T-helper 2 cell (primary cell): ENCODE results near the gene VMO1.

ENCODE experiments used
- DNase-seq, 5 experiments: peaks; one replicate each; pipeline versions ENCODE4 v3.0.0 to v3.0.0-alpha.2; 2012 to 2022

VMO1 gene

DNA sequence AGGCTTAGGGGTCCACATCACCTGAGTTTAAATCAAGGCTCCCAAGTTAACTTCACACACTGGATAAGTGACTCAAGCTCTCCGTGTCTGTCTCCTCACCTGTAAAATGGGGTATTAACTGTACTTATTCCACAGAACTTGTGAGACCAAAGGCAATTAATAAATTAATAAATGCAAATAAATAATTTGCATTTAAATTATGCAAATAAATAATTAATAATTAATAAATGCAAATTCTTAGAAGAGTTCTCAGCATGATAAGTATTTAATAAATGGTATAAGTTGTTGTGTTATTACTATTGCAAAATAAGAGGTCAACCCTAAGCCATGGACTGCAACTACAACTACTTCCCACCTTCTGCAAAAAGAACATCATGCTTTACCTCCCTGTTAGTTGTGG, 32.8 kb downstream of the VMO1 start:
- no peak for DNase-seq

DNA sequence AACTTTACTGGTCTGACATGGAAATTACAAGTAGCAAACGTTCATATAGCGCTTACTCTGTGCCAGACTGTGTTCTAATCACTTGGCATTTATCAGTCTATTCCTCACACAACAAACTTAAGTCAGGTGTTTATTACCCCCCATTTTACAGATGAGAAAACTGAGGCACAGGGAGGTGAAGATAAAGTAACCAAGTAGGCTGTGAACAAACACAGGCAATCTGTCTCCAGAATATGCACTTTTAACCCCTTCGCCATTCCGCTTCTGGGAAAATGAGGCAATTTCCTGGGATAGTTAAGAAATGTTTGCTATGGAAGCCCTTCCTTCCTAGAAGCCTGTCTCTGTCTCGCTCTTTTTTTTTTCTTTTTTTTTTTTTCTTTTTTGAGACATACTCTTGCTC, 34.2 kb downstream of the VMO1 start:
- DNase-seq, result no peak

DNA sequence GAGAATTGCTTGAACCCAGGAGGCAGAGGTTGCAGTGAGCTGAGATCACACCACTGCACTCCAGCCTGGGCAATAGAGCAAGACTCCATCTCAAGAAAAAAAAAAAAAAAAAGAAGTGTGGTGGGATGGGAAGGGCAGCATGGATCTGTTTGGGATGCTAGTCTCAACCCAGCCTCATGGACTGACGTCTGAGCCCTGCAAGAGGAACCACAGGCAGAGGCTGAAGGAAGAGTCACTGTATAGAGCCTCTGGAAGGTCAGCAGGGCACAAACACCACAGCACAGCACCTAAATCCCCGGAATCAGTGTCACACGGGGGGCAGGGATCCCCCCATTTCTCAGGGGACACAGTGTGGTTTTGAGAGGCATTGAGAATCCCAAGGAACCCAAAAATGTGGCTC, 35.6 kb downstream of the VMO1 start:
- DNase-seq, result no peak

DNA sequence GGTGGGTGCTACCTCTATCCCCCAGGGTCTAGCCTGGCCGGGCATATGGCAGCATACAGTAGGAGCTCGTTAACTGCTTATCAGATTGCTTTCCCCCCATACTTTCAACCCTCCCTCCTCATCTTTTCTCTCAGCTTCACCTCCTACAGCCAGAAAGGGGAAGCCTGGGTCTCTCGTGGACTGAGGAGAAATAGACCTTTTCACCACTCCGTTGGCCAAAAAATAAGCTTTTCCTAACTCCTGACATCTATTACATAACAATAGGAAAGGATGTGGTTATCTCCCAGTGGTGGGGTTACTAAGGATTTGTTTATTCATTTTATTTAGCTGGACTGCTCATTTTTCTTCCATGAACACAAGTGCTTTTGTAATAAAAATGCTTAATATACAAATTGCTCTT, 37.5 kb downstream of the VMO1 start:
- no peak for DNase-seq

DNA sequence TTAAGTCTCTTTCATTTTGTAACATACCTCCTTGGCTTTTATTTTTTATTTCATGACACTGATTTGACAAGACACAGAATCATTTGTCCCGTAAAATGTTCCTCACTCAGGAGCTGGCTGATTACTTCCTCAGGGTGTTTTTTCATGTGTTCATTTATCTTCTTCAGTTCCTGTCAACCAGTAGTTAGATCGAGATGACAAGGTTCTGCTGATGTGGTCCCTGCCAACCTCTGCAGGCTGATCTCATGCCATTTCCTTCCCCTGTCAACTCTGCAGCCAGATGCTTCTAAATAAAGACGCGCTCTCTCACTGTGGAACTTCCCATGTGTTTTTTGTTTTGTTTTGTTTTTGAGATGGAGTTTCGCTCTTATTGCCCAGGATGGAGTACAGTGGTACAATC, 38.3 kb downstream of the VMO1 start:
- DNase-seq, result peak in 2 of 5 experiments; percentile 6 to 84

DNA sequence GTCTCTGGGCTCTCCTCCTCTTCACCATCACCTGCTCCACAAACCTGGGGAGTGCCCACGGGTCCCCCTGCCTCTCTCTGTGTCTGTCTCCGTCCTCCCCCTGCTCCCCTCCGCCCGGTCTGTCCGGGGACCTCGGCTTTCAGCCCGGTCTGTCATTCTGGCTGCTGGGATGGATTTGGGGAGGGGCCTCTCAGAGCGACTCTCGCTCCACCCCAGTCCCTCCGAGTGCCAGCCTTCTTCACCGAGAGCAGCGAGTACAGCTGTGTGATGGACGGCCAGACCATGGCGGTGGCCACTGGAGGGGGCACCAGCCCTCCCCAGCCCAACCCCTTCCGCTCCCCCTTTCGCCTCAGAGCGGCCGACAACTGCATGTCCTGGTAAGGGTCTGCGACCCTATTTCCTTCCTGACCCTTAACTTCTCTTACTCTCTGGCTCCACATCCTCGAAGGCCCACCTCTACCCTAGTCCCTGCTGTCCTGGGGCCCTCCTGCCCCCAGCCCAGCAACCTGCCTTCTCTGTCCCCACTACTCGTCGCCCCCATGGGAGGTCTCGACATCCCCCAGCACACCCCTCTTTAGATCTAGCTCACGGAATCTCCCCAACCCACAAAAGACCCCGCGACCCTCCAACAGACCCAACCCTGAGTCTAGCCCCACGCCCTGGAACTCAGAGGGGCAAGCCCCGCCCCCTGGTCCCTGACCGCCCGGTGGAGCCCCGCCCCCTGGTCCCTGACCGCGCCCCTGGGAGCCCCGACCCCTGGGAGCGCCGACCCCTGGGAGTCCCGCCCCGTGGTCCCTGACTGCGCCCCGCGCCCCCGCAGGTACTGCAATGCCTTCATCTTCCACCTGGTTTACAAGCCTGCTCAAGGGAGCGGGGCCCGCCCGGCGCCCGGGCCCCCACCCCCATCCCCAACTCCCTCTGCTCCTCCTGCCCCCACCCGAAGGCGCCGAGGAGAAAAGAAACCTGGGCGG, 40.9 kb downstream of the VMO1 start:
- no peak for DNase-seq

DNA sequence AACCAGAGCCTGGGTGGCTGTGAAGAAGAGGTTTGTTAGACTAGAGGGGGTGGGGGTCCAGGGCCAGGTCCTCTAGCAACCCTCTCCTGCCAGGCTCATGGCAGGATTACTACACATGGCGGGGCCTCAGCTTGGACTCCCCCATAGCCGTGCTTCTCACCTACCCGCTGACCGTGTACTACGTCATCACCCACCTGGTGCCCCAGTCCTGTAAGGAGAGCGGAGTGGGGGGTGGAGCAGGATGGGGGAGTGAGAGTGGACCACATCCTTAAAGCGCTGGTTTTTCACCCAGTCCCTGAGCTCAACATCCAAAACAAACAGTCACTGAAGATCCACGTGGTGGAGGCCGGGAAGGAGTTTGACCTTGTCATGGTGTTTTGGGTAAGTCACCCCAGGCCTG, 42.3 kb downstream of the VMO1 start:
- no peak for DNase-seq

DNA sequence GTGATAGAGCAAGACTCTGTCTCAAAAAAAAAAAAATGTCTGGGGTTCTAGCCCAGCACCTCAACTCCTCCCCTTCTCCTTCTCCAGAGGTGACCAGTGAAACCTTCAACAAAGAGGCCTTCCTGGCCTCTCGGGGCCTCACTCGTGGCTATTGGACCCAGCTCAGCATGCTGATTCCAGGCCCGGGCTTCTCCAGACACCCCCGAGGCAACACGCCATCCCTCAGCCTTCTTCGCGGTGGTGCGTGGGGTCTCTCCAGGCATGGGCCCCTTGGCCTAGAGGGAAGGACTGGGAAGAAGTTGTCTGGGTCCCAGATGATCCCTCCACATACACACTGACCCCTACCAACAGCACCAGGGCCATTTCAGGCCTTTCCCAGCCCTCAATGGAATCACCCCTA, 42.9 kb downstream of the VMO1 start:
- no peak for DNase-seq

DNA sequence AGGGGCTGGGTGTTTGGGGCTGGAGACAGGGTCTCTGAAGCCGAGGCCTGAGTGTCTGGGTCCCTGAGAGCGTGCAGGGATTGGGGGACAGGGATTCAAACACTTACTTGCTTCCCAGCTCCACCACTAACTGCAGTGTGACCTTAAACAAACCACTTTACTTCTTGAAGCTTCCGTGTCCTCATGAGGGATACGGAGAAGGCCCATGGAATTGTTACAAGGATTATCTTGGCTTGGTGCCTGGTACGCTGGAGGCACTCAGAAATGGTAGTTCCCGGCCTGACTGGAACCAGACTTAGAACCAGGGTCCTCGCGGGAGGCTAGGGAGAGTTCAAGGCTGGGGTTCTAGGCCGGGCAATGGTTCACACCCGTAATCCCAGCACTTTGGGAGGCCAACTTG, 43.5 kb downstream of the VMO1 start:
- no peak for DNase-seq

DNA sequence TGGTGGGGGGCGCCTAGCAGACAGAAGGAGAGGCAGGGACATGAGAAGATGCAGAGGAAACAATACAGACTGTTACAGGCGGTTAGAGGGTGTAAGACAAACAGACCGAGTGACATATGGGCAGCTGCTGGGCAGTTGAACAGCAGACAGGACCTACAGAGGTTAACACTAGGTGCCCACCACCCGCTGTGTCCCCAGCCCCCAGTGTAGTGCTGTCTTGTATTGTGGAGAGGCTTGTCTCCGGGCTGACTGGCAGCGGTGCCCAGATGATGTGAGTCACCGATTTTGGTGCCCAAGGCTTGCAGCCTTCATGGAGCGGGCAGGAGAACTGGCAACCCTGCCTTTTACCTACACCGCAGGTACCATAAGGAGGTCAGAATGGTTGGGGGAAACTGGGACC, 44.0 kb downstream of the VMO1 start:
- DNase-seq, result no peak

DNA sequence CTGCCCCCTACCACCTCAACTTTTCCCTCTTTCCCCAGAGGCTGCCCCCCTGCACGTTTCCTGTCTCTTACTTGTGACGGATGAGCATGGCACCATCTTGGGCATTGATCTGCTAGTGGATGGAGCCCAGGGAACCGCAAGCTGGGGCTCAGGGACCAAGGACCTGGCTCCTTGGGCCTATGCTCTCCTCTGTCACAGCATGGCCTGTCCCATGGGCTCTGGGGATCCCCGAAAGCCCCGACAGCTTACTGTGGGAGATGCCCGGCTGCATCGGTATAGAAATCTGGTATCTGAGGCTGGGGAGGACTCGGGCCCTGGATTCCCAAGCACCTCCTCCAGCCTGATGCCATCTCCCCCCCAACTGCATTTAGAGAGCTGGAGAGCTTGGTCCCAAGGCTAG, 44.6 kb downstream of the VMO1 start:
- no peak for DNase-seq

DNA sequence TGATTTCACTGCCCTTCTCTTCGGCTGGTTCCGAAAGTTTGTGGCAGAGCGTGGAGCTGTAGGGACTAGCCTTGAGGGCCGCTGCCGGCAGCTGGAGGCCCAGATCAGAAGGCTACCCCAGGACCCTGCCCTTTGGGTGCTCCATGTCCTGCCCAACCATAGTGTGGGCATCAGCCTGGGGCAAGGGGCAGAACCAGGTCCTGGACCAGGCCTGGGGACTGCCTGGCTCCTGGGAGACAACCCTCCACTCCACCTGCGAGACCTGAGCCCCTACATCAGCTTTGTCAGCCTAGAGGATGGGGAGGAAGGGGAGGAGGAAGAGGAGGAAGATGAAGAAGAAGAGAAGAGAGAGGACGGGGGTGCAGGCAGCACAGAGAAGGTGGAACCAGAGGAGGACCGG, 45.6 kb downstream of the VMO1 start:
- DNase-seq, result no peak

DNA sequence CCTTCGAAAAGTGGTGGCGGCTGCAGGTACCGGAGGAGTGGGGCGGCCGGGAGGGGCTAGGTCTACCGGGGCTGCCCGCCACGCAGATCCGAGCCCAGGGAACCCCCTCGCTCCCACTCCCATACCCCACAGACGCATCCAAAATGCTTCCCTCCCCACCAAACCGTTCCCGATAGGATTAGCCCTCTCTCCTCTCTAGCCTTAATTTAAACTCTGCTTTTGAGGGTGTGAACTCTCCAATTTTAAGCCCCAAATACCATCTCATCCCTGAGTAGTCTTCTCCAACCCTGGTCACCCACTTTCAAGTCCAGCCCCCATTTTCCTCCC, 46.2 kb downstream of the VMO1 start:
- no peak for DNase-seq

DNA sequence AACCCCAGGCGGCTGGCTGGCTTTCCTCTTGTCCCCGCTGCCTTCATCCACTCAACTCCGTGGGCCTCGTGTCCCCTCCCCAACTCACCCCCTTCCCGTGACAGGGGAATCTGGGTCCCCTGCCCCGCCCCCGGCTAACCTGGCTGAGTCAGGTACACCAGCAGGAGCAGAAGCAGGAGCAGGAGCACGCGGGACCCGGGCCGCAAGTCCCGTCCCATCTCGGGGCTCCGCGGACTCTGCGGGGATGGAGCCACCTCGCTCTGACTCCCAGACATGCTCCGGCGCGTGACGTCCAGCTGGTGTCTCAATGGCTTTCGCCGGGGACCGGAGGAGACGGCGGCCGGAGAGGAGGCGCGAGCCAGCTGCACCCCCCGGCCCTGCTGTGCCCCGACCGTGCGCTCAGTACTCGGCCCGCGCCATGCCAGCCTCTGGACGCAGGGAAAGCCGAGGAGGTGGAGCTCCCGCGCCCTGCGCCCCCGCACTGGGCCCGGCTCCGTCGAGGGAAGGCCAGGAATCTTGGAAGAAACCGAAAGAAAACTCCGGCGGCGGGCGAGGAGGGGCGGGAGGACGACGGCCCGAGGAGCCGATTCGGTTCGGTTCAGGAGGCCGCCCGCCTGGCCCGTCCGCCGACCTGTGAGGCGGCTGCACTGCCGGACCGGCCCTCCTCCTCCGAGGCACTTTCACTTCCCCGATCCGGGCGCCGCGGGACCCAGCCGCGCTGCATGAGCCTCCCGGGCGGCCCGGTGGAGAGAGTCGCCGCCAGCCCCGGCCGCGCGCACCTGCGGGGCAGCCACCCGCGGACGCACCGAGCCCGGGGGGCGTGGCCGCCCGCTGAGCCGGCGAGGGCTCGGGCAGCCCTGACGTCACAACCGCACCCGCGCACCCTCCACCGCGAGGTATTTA, 46.8 kb downstream of the VMO1 start, which contains the start of the genes CXCL16 and ZMYND15:
Gene CXCL16, minus strand, starts transcription at position 807 of the 903 bp plus-strand sequence. Its CDS starts 589 bp downstream, at position 218.
Gene ZMYND15, plus strand, starts transcription at position 712 of the 903 bp plus-strand sequence. CDS start 716 bp downstream, outside the sequence.
- DNase-seq, result peak; percentile 32 to 69 (median 56)

DNA sequence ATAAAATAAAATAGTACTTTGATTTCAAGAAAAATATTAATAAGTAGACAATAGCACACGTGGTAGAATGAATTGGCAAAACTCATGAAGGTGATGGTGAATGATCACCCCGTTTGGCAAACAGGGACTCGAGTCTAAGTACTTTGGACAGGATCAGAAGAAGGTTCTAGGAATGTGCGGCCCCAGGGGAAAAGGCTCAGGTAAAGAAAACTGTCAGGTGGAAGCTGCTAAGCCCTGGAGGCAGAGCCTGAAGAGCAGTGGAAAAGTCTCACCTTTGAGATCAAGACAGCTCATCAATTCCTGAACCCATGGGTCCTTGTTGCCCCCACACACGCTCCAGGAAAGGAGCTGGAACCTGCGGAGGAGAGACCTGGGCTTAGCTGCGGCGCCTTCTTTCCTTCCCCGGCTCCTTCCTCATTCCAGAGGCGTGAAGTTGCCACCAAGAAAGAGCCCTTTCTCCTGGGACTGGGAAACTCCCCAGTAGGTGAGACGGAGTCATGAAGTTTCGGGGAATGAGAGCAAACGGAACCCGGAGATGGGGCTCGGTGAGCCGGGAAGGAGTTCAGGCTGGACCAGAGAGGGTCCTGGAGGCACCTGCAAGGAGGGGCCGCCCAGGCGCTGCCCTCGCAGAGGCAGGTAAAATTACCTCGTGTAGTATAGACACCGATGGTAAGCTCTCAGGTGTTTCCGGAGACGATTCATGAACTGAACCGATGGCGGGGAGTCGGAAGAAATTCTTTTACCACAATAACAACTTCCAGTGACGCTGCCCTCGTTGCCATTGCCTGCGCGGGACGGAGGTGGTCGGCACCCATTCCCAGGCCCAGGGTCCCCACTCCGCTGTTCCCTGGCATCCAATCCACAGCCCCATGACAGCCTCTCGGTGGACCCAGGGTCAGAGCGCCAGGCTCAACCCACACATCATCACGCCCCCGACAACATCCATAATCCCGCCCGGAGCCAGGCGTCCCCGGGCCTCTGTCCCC, 47.7 kb downstream of the VMO1 start:
- peak in 2 of 5 experiments; percentile 11 to 26 for DNase-seq

DNA sequence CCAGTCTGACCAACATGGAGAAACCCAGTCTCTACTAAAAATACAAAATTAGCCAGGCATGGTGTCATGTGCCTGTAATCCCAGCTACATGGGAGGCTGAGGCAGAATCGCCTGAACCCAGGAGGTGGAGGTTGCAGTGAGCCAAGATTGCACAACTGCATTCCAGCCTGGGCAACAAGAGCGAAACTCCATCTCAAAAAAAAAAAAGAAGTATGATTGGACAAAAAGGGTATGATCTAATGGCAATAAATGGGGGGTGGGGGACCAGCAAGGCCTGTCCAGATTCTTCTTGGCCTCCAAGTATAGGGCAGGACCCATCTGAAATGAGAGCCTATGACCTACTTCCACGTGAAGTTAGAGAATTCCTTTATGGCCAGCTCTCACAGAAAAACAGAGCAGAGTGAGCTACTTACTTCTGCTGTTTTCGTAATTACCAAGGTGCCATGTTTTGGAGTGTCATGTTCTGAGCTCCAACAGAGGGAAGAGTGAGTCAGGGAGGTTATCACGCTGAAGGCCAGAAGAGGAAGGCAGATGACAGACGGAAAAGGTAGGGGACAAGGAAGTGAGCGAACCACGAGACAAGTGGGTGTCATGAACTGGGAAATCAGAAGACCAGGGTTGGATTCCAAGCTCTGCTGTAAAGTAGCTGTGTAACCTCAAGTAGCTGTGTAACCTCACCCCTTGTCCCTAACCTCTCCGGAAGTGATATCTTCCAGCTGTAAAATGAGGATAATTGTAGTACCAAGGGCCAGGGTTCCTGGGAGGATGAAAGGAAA, 50.1 kb downstream of the VMO1 start:
- no peak for DNase-seq
